Activated T-cell treated with anti-CD3 and anti-CD28 coated beads, Interleukin-2, amount 50 U/mL, for 4 hours (primary cell): ENCODE data around the gene RGL1. TPM values are rescaled to one million over a fixed set of nuclear protein-coding genes. Genes with fewer than 3 reads are reported as not detected.

ENCODE experiments used
- ATAC-seq, 2 donors: fragments of 200-7000 bp; cut with Tn5 transposase; one replicate each; pipeline ENCODE4 v1.10.0; 2021
- DNase-seq: peaks from one replicate; pipeline ENCODE4 v3.0.0-alpha.2; 2020
- H3K27me3 Mint-ChIP-seq: one replicate; pipeline ENCODE4 v1.8.0; 2021; ENCODE audit warnings: low read depth, mixed read lengths
- H3K36me3 Mint-ChIP-seq: one replicate; pipeline ENCODE4 v1.8.0; 2022; ENCODE audit warnings: mixed read lengths; ENCODE audit not compliant: insufficient read depth
- H3K4me1 Mint-ChIP-seq: one replicate; pipeline ENCODE4 v1.8.0; 2021; ENCODE audit warnings: low read depth, mixed read lengths
- H3K4me3 Mint-ChIP-seq: one replicate; pipeline ENCODE4 v1.8.0; 2021; ENCODE audit warnings: mild to moderate bottlenecking, moderate library complexity, mixed read lengths
- H3K9me3 Mint-ChIP-seq: one replicate; pipeline ENCODE4 v1.8.0; 2021; ENCODE audit warnings: mixed read lengths
- total RNA-seq, 3 donors: library from RNA; stranded (reverse); gene quantifications; one replicate each; pipeline ENCODE4 v1.2.1, GENCODE V29; 2021

The RGL1 gene
- total RNA-seq, 3 donors from 2014 or later: 0.58 to 0.92 (median 0.68) TPM

DNA sequence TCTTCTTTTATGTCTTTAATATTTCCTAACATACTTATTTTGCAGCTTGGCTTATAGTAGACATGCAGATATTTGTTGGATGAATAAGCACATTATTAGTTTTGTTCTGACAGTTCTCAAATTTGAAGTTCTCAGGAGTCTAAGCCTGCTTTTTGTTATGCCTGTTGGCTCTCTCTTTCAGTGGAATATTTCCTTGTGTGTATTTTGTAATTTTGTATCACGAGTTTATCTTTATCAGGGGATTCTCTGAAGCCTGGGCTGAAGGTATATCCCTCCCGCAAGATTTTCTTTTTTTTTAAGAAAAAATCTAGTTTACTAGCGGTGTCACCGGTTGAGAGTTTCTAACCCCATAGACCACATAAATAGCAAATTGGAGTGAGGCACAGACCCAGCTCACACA is 105.9 kb downstream of the RGL1 start:
- no peak overlapping the region for H3K4me3 Mint-ChIP-seq
- peaks cover 8% of the 10 kb centered on the region for H3K4me1 Mint-ChIP-seq
- H3K9me3 Mint-ChIP-seq: no peaks in the 10 kb centered on the region
- H3K36me3 Mint-ChIP-seq: peaks cover 10% of the 10 kb centered on the region
- ATAC-seq: no peak
- H3K27me3 Mint-ChIP-seq: no peaks in the 10 kb centered on the region
- DNase-seq: no peak

- Mint-ChIP-seq H3K4me1 (peaks cover 12% of the 10 kb centered on the region), H3K27me3 (no peaks in the 10 kb centered on the region), H3K36me3 (peaks cover 10% of the 10 kb centered on the region), H3K4me3 (no peak overlapping the region), H3K9me3 (no peaks in the 10 kb centered on the region)
- ATAC-seq (no peak), DNase-seq (no peak)
Measured at GRCh38 chr1:183911285-183911684, 106.4 kb downstream of the RGL1 start.

GRCh38 chr1:183912265-183912886 is 107.5 kb downstream of the RGL1 start:
- DNase-seq (no peak), ATAC-seq (no peak)
- H3K4me3 Mint-ChIP-seq: no peak overlapping the region
- H3K27me3 Mint-ChIP-seq: no peaks in the 10 kb centered on the region
- no peaks in the 10 kb centered on the region for H3K9me3 Mint-ChIP-seq
- H3K4me1 Mint-ChIP-seq: peaks cover 16% of the 10 kb centered on the region
- H3K36me3 Mint-ChIP-seq: peaks cover 7% of the 10 kb centered on the region

- Mint-ChIP-seq H3K4me3 (no peak overlapping the region), H3K9me3 (no peaks in the 10 kb centered on the region), H3K4me1 (peaks cover 16% of the 10 kb centered on the region), H3K27me3 (no peaks in the 10 kb centered on the region), H3K36me3 (peaks cover 3% of the 10 kb centered on the region)
- ATAC-seq (no peak), DNase-seq (no peak)
Measured at GRCh38 chr1:183913567-183913993, 108.7 kb downstream of the RGL1 start.

GRCh38 chr1:183914276-183914675 is 109.4 kb downstream of the RGL1 start:
- H3K27me3 Mint-ChIP-seq: no peaks in the 10 kb centered on the region
- H3K9me3 Mint-ChIP-seq: no peaks in the 10 kb centered on the region
- H3K4me3 Mint-ChIP-seq: no peak overlapping the region
- H3K36me3 Mint-ChIP-seq: peaks cover 3% of the 10 kb centered on the region
- no peak for DNase-seq
- H3K4me1 Mint-ChIP-seq: peaks cover 16% of the 10 kb centered on the region
- no peak for ATAC-seq

DNA sequence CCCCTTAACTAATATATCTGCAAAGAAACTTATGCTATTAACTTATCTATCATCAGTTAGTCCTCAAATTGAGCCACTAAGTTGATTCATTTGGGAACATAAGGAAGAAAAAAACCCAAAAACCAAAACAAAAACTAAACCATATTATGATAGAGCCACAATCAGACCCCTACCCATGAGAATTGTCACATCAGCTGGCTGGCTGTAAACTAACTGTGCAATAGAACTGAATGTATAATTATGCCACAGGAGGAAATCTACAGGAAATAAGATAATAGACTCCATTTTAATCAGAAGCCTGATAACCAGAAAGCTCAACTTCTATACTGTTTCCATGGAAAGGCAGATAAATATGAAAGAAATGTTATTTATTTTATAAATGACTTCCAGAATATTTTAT is 110.0 kb downstream of the RGL1 start:
- ATAC-seq: no peak
- Mint-ChIP-seq H3K9me3 (no peaks in the 10 kb centered on the region), H3K36me3 (peaks cover 3% of the 10 kb centered on the region), H3K27me3 (no peaks in the 10 kb centered on the region), H3K4me3 (no peak overlapping the region), H3K4me1 (peaks cover 15% of the 10 kb centered on the region)
- no peak for DNase-seq

DNA sequence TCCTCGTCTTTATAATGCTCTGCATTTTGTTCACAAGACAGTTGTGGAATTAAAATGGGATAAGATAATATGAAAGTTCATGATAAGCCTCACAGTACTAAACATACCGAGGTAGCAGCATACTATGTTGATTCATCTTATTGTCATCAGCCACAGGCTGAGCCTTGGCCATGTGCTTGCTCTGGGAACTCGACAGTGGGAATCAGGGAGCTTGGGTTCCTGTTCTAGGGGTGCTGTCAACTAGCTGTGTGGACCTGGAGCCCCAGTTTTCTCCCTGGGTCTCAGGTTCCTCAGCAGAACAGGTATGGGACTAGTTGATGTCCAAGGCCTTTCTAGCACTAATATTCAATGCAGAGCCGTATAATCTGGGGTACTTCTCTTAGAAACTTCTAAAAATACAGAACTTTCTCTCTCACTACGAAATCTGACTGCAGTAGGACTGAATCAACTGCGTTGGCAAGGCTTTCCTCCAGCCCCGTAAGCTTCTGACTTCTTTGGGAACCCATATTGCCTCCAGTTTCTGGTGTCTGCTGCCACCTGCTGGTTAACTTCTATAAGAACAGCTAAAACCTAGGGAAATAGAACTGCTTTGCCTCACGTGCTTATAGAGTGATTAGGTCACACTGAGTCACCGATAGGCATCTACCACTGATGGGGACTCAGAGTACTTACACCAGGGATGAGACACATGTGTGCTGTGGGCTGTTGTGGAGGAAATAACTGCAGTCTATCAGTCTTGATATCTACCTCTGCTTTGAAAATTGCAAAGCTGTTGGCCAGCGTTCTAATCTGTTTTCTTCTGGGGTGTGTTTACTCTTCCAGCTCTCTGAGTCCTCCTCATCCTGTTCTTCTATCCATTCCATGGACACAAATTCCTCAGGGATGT is 110.9 kb downstream of the RGL1 start:
- Mint-ChIP-seq H3K9me3 (no peaks in the 10 kb centered on the region), H3K36me3 (peaks cover 3% of the 10 kb centered on the region), H3K4me1 (peaks cover 14% of the 10 kb centered on the region), H3K4me3 (no peak overlapping the region), H3K27me3 (no peaks in the 10 kb centered on the region)
- DNase-seq: peak; percentile 57
- ATAC-seq: peak; percentile 100

- Mint-ChIP-seq H3K36me3 (peaks cover 3% of the 10 kb centered on the region), H3K27me3 (no peaks in the 10 kb centered on the region), H3K4me1 (peaks cover 14% of the 10 kb centered on the region), H3K4me3 (no peak overlapping the region), H3K9me3 (no peaks in the 10 kb centered on the region)
- no peak for ATAC-seq
- no peak for DNase-seq
Measured at GRCh38 chr1:183916574-183916973, 111.7 kb downstream of the RGL1 start.

GRCh38 chr1:183918589-183918988 is 113.7 kb downstream of the RGL1 start:
- Mint-ChIP-seq H3K36me3 (peaks cover 2% of the 10 kb centered on the region), H3K4me1 (peaks cover 13% of the 10 kb centered on the region), H3K4me3 (no peak overlapping the region), H3K9me3 (no peaks in the 10 kb centered on the region), H3K27me3 (no peaks in the 10 kb centered on the region)
- DNase-seq (no peak), ATAC-seq (no peak)

GRCh38 chr1:183920651-183921050 is 115.7 kb downstream of the RGL1 start:
- no peaks in the 10 kb centered on the region for H3K9me3 Mint-ChIP-seq
- no peaks in the 10 kb centered on the region for H3K27me3 Mint-ChIP-seq
- ATAC-seq (no peak), DNase-seq (no peak)
- peaks cover 9% of the 10 kb centered on the region for H3K36me3 Mint-ChIP-seq
- H3K4me1 Mint-ChIP-seq: peaks cover 10% of the 10 kb centered on the region
- H3K4me3 Mint-ChIP-seq: no peak overlapping the region

DNA sequence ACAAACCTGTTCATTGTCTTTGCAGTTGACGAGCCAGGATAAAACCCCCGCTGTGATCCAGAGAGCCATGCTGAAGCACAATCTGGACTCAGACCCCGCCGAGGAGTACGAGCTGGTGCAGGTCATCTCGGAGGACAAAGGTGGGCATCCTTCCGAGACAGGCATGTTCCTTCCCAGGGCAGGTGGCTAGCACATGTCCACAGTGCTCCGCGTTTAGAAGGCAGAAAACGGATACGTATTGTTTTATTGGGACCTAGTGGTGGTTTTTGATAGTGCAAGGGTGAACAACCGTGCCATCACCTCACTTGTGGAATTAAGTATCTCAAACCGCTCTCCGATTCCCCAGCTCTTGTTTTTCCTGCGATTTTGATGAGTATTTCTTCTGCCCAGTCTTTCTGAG is 117.3 kb downstream of the RGL1 start:
- no peak overlapping the region for H3K4me3 Mint-ChIP-seq

GRCh38 chr1:183925947-183926346 is 121.0 kb downstream of the RGL1 start:
- peaks cover 11% of the 10 kb centered on the region for H3K36me3 Mint-ChIP-seq
- no peak overlapping the region for H3K4me3 Mint-ChIP-seq
- DNase-seq: no peak
- ATAC-seq: no peak
- no peaks in the 10 kb centered on the region for H3K27me3 Mint-ChIP-seq
- no peaks in the 10 kb centered on the region for H3K9me3 Mint-ChIP-seq
- no peaks in the 10 kb centered on the region for H3K4me1 Mint-ChIP-seq

More for the DNA sequence above, 117.3 kb downstream of the RGL1 start:
- ATAC-seq: no peak
- Mint-ChIP-seq H3K27me3 (no peaks in the 10 kb centered on the region), H3K4me1 (no peaks in the 10 kb centered on the region), H3K9me3 (no peaks in the 10 kb centered on the region), H3K36me3 (peaks cover 9% of the 10 kb centered on the region)
- no peak for DNase-seq

GRCh38 chr1:183926983-183927382 is 122.1 kb downstream of the RGL1 start:
- H3K36me3 Mint-ChIP-seq: peaks cover 11% of the 10 kb centered on the region
- H3K9me3 Mint-ChIP-seq: no peaks in the 10 kb centered on the region
- no peak overlapping the region for H3K4me3 Mint-ChIP-seq
- no peaks in the 10 kb centered on the region for H3K4me1 Mint-ChIP-seq
- DNase-seq: no peak
- no peaks in the 10 kb centered on the region for H3K27me3 Mint-ChIP-seq
- ATAC-seq: no peak

GRCh38 chr1:183931646-183932271 is 126.8 kb downstream of the RGL1 start:
- no peak overlapping the region for H3K4me3 Mint-ChIP-seq
- no peaks in the 10 kb centered on the region for H3K9me3 Mint-ChIP-seq
- H3K4me1 Mint-ChIP-seq: peaks cover 5% of the 10 kb centered on the region
- no peaks in the 10 kb centered on the region for H3K27me3 Mint-ChIP-seq
- ATAC-seq (no peak), DNase-seq (no peak)
- H3K36me3 Mint-ChIP-seq: peaks cover 2% of the 10 kb centered on the region
